GM21825 (cell line): ENCODE results near the gene AMIGO1.
A peak's percentile ranks its signal among the peaks of the same experiment; 100 is the strongest.

Experiments
- ATAC-seq: cut with Tn5 transposase; IDR thresholded peaks from one replicate; pipeline ENCODE4 v1.9.1; 2021; ENCODE audit warnings: mild to moderate bottlenecking, moderate library complexity; ENCODE audit not compliant: unreplicated experiment

Gene AMIGO1

GRCh38 chr1:109509176-109510134 is at the start of gene AMIGO1:
TSS of gene AMIGO1 (minus strand) at chr1:109509727. CDS start at chr1:109508912, 815 bp downstream.
- peak; percentile 57 for ATAC-seq

- no peak for ATAC-seq
Measured at GRCh38 chr1:109557520-109557919, 48.0 kb upstream of the AMIGO1 start.

GRCh38 chr1:109556563-109556962 is 47.0 kb upstream of the AMIGO1 start:
- ATAC-seq = no peak

- ATAC-seq = peak; percentile 81
Measured at GRCh38 chr1:109548321-109549267, 39.1 kb upstream of the AMIGO1 start, which contains the start of gene GNAI3. TSS of gene GNAI3 (plus strand) at chr1:109548615. CDS start at chr1:109548721, 106 bp downstream.

GRCh38 chr1:109547463-109548320 is 38.2 kb upstream of the AMIGO1 start:
- no peak for ATAC-seq

GRCh38 chr1:109546311-109547109 is 37.0 kb upstream of the AMIGO1 start:
- peak; percentile 45 for ATAC-seq

- ATAC-seq = no peak
Measured at GRCh38 chr1:109543988-109544735, 34.6 kb upstream of the AMIGO1 start.

GRCh38 chr1:109543283-109543987 is 33.9 kb upstream of the AMIGO1 start:
- no peak for ATAC-seq

GRCh38 chr1:109542657-109543056 is 33.1 kb upstream of the AMIGO1 start:
- no peak for ATAC-seq

GRCh38 chr1:109541102-109541501 is 31.6 kb upstream of the AMIGO1 start:
- ATAC-seq = no peak

GRCh38 chr1:109539676-109540075 is 30.1 kb upstream of the AMIGO1 start, which contains the start of gene GPR61:
TSS of gene GPR61 (plus strand) at chr1:109539872. CDS start at chr1:109543023, 3,151 bp downstream.
- no peak for ATAC-seq

GRCh38 chr1:109538827-109539555 is 29.5 kb upstream of the AMIGO1 start:
- ATAC-seq = no peak

GRCh38 chr1:109537450-109538178 is 28.1 kb upstream of the AMIGO1 start:
- no peak for ATAC-seq

GRCh38 chr1:109535971-109536491 is 26.5 kb upstream of the AMIGO1 start:
- no peak for ATAC-seq

- no peak for ATAC-seq
Measured at GRCh38 chr1:109535481-109535880, 26.0 kb upstream of the AMIGO1 start.

GRCh38 chr1:109534307-109534858 is 24.9 kb upstream of the AMIGO1 start:
- no peak for ATAC-seq
